ENCODE data around the gene HABP4.

HABP4 gene
- total RNA-seq: 29.3 to 46.4 (median 37.3) reads per million in 9 experiments

- Mint-ChIP-seq H3K27ac (peak within 1 kb of the TSS; percentile 87 to 89), H3K4me1 (ENCODE audit: low read depth in 2 of 2) (peaks cover 12 to 14% of the 10 kb centered on the region in 2 donors), H3K36me3 (ENCODE audit: insufficient read depth) (peaks cover 3% of the 10 kb centered on the region), H3K27me3 (no peaks in the 10 kb centered on the region), H3K9me3 (no peaks in the 10 kb centered on the region), H3K4me3 (peak within 1 kb of the TSS; percentile 86 to 92)
- peak; percentile 90 for ATAC-seq (replicated peaks)
- peak; percentile 91 to 94 (median 93) for DNase-seq
These were observed at the start of gene HABP4 for GRCh38 chr9:96449845-96450612. TSS of gene HABP4 (plus strand) at chr9:96450169. CDS start at chr9:96450280, 111 bp downstream.

- peaks cover 15 to 19% of the 10 kb centered on the region in 2 donors for H3K4me1 Mint-ChIP-seq (ENCODE audit: low read depth in 2 of 2)
- H3K9me3 Mint-ChIP-seq: no peaks in the 10 kb centered on the region
- DNase-seq: no peak
- peaks cover 5% of the 10 kb centered on the region for H3K36me3 Mint-ChIP-seq (ENCODE audit: insufficient read depth)
- no peak overlapping the region for H3K4me3 Mint-ChIP-seq
- ATAC-seq (replicated peaks): peak; percentile 42
- peak overlapping the region; percentile 35 to 87 for H3K27ac Mint-ChIP-seq
- no peaks in the 10 kb centered on the region for H3K27me3 Mint-ChIP-seq
These were observed 41.3 kb upstream of the HABP4 start for GRCh38 chr9:96408409-96409280.

- peaks cover 6% of the 10 kb centered on the region for H3K36me3 Mint-ChIP-seq (ENCODE audit: insufficient read depth)
- H3K27me3 Mint-ChIP-seq: no peaks in the 10 kb centered on the region
- H3K9me3 Mint-ChIP-seq: no peaks in the 10 kb centered on the region
- ATAC-seq (replicated peaks) (no peak), DNase-seq (no peak)
- no peak overlapping the region for H3K4me3 Mint-ChIP-seq
- peaks cover 22 to 30% of the 10 kb centered on the region in 2 donors for H3K4me1 Mint-ChIP-seq (ENCODE audit: low read depth in 2 of 2)
- H3K27ac Mint-ChIP-seq: peak overlapping the region in 1 of 2 donors; percentile 44
These were observed 38.7 kb upstream of the HABP4 start for GRCh38 chr9:96411129-96411838.

- Mint-ChIP-seq H3K27me3 (no peaks in the 10 kb centered on the region), H3K27ac (peak overlapping the region; percentile 81 to 91), H3K4me1 (ENCODE audit: low read depth in 2 of 2) (peaks cover 25 to 33% of the 10 kb centered on the region in 2 donors), H3K9me3 (no peaks in the 10 kb centered on the region), H3K36me3 (ENCODE audit: insufficient read depth) (peaks cover 11% of the 10 kb centered on the region), H3K4me3 (peak overlapping the region; percentile 67 to 76)
- no peak for ATAC-seq (replicated peaks)
- DNase-seq: no peak
These were observed 37.6 kb upstream of the HABP4 start for GRCh38 chr9:96412174-96412913.

GRCh38 chr9:96413302-96414221 is 36.4 kb upstream of the HABP4 start:
- Mint-ChIP-seq H3K27ac (peak overlapping the region; percentile 81 to 91), H3K4me1 (ENCODE audit: low read depth in 2 of 2) (peaks cover 24 to 32% of the 10 kb centered on the region in 2 donors), H3K9me3 (no peaks in the 10 kb centered on the region), H3K27me3 (no peaks in the 10 kb centered on the region), H3K4me3 (peak overlapping the region; percentile 67 to 76), H3K36me3 (ENCODE audit: insufficient read depth) (peaks cover 19% of the 10 kb centered on the region)
- no peak for ATAC-seq (replicated peaks)
- no peak for DNase-seq

- Mint-ChIP-seq H3K27ac (peak overlapping the region; percentile 91 to 95), H3K4me1 (ENCODE audit: low read depth in 2 of 2) (peaks cover 28 to 47% of the 10 kb centered on the region in 2 donors), H3K36me3 (ENCODE audit: insufficient read depth) (peaks cover 19% of the 10 kb centered on the region), H3K27me3 (no peaks in the 10 kb centered on the region), H3K4me3 (peak overlapping the region; percentile 84 to 92), H3K9me3 (no peaks in the 10 kb centered on the region)
- ATAC-seq (replicated peaks) (peak; percentile 31), DNase-seq (peak; percentile 84 to 89 (median 88))
These were observed 32.9 kb upstream of the HABP4 start for GRCh38 chr9:96417051-96417586.

- Mint-ChIP-seq H3K4me3 (peak overlapping the region; percentile 84 to 92), H3K27ac (peak overlapping the region; percentile 91 to 95), H3K36me3 (ENCODE audit: insufficient read depth) (peaks cover 20% of the 10 kb centered on the region), H3K27me3 (no peaks in the 10 kb centered on the region), H3K9me3 (no peaks in the 10 kb centered on the region), H3K4me1 (ENCODE audit: low read depth in 2 of 2) (peaks cover 28 to 47% of the 10 kb centered on the region in 2 donors)
- ATAC-seq (replicated peaks) (peak; percentile 21), DNase-seq (peak in 1 of 3 experiments; percentile 50)
These were observed 32.3 kb upstream of the HABP4 start for GRCh38 chr9:96417661-96418082.

GRCh38 chr9:96418083-96418919 is 31.7 kb upstream of the HABP4 start, which contains the start of gene ZNF367:
TSS of gene ZNF367 (minus strand) at chr9:96418370. CDS start at chr9:96418032, 338 bp downstream.
- DNase-seq (peak; percentile 74 to 88 (median 85)), ATAC-seq (replicated peaks) (peak; percentile 69)
- Mint-ChIP-seq H3K4me1 (ENCODE audit: low read depth in 2 of 2) (peaks cover 28 to 41% of the 10 kb centered on the region in 2 donors), H3K9me3 (no peaks in the 10 kb centered on the region), H3K36me3 (ENCODE audit: insufficient read depth) (peaks cover 23% of the 10 kb centered on the region), H3K4me3 (peak within 1 kb of the TSS; percentile 84 to 92), H3K27me3 (no peaks in the 10 kb centered on the region), H3K27ac (peak within 1 kb of the TSS; percentile 91 to 95)

GRCh38 chr9:96418920-96419690 is 30.9 kb upstream of the HABP4 start:
- no peaks in the 10 kb centered on the region for H3K27me3 Mint-ChIP-seq
- H3K4me3 Mint-ChIP-seq: peak overlapping the region; percentile 84 to 92
- H3K27ac Mint-ChIP-seq: peak overlapping the region; percentile 64 to 95
- peaks cover 19% of the 10 kb centered on the region for H3K36me3 Mint-ChIP-seq (ENCODE audit: insufficient read depth)
- DNase-seq (peak; percentile 25 to 59 (median 39)), ATAC-seq (replicated peaks) (peak; percentile 24)
- peaks cover 20 to 33% of the 10 kb centered on the region in 2 donors for H3K4me1 Mint-ChIP-seq (ENCODE audit: low read depth in 2 of 2)
- no peaks in the 10 kb centered on the region for H3K9me3 Mint-ChIP-seq

GRCh38 chr9:96419691-96419969 is 30.3 kb upstream of the HABP4 start:
- H3K27ac Mint-ChIP-seq: peak overlapping the region; percentile 64 to 95
- H3K4me1 Mint-ChIP-seq (ENCODE audit: low read depth in 2 of 2): peaks cover 20 to 30% of the 10 kb centered on the region in 2 donors
- H3K36me3 Mint-ChIP-seq (ENCODE audit: insufficient read depth): peaks cover 19% of the 10 kb centered on the region
- no peak for DNase-seq
- no peaks in the 10 kb centered on the region for H3K27me3 Mint-ChIP-seq
- H3K4me3 Mint-ChIP-seq: peak overlapping the region; percentile 84 to 92
- no peaks in the 10 kb centered on the region for H3K9me3 Mint-ChIP-seq
- no peak for ATAC-seq (replicated peaks)

All from effector memory CD8-positive, alpha-beta T cell (primary cell).